Activated CD8-positive, alpha-beta memory T cell treated with anti-CD3 and anti-CD28 coated beads, Interleukin-2, amount 50 U/mL, for 1 hour (primary cell): Measurements from ENCODE around the gene LYRM7.
A peak's percentile ranks its signal among the peaks of the same experiment; 100 is the strongest.
"Not testable (repeated sequence)": the region's sequence is repeated elsewhere in the genome, so short reads cannot be mapped to it uniquely, and the experiment has no call there.

Experiments used
- DNase-seq: peaks from one replicate; pipeline ENCODE4 v3.0.0-alpha.2; 2020; ENCODE audit errors: extremely low read depth

LYRM7 gene

DNA sequence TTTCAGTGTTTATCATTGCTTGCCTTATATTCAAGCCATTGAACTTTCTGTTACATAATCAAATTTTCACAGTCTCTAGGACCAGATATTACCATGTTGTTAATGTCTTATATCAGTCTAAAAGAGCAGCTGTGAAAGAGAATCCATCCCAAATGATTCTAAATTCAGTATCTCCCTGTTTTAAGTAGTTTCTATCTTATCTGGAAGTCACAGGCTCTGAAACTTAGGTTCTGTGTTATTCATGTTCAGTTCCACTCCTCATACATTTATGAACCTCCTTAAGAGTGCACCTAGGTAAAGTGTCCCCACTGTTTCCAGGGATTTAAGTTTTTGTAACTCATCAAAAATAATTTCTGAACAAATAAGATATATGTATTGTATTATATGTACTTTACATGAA, 9.7 kb downstream of the LYRM7 start:
- DNase-seq: no peak

DNA sequence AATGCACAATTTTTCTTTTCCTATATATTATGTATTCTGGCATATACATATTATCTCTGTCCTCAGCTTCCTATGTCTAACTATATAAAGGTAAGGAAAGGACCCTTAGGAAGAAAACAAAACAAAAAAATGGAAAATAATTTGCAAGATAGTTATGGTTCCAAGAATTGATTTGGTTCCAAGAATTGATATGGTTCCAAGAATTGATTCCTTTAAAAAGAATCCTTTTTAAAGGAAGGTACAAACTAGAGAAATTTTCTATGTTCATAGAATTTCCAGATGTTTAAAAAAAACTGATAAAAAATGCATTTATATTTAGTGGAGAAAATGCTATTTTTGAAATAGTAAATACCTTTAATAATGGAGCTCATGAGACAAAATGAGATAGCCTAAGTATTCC, 12.1 kb downstream of the LYRM7 start:
- no peak for DNase-seq

DNA sequence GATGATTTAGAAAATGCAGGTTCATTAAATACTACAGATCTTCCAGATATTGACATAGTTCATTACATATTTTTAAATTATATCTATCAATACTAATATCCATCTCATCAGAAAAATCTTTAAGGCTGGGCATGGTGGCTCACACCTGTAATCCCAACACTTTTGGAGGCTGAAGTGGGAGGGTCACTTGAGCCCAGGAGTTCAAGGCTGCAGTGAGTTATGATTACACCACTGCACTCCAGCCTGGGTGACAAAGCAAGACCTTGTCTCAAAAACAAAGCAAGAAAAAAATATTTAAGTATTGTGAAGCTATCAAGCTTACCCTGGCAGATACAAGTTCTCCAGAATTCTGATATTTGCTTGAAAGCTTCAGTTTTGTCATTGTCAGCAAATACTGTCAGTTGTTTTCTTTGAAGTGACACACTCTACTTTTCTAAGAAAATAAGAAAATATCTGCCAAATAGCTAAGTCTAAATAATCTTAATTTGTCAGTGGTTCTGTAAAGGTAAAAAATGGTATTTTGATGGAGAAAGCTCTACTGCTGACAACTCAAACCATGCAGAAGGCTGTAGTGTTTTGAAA, 14.9 kb downstream of the LYRM7 start:
- DNase-seq: no peak

DNA sequence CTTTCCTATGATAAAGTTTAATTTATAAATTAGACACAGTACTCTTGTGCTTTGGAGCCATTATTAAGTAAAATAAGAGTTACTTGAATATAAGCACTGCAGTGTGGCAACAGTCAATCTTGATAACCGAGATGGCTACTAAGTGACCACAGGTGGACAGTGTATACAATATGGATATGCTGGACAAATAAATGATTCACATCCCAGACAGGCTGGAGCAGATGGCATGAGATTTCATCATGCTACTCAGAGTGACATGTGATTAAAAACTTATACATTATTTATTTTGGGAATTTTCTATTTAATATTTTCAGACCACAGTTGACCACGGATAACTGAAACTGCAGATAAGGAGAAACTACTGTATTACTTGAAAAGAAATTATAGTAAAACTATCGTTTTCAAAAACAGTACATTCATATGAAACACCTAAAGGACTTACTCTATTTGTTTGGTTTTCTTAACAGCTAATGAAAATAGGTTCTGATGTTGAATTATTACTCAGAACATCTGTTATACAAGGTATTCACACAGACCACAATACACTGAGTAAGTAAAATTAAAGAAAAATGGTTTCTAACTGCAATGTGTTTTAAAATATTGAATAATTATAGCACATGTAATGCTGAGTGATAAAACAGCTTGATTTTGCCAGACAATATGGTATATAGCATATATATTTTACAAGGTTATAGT, 16.0 kb downstream of the LYRM7 start:
- DNase-seq: no peak

DNA sequence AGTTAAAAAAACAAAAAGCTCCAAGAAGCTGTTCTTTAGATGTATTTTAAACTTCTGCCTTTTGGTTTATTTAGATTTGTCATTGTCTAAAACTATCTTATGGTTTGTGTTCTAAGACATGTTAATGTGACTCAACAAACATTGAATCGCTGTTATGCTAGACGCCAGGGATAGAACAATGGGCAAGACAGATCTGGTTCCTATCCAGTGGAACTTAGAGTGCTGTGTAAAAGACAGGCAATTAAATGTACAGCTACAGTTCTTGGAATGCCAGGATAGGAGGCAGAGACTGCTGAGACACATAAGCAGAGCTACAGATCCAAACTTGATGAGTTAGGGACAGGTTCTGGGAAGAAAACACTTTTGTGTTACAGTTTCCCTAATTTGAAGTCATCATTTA, 22.4 kb downstream of the LYRM7 start:
- no peak for DNase-seq

DNA sequence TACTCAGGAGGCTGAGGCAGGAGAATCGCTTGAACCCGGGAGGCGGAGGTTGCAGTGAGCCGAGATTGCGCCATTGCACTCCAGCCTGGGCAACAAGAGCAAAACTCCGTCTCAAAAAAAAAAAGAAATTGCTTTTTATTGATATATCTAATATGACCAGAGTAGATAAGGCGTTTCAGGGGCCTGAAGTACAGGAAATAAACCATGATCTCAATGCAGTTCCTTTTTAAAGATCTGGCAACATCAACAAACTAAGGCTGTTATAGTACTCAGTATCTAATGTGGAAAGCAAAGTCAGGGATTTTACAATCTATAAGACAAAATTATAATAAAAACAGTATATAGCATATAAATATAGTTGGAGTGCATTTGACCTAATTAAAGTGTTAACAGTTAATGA, 23.2 kb downstream of the LYRM7 start:
- not testable (repeated sequence) for DNase-seq

DNA sequence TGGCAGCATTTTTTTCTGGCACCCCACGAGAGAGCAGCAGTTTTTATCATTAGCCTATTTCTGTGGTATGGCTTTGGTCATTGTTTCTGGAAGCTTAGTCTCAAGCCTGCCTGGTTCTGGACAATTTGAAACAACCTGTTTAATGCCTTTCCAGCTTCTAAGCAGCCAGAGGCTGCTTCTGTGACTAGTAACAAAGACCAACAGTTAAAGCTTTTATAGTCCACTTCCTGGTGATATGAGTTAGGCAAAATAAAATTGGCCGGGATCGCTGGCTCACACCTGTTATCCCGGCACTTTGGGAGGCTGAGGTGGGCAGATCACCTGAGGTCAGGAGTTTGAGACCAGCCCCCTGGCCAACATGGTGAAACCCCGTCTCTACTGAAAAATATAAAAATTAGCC, 24.0 kb downstream of the LYRM7 start:
- no peak for DNase-seq

DNA sequence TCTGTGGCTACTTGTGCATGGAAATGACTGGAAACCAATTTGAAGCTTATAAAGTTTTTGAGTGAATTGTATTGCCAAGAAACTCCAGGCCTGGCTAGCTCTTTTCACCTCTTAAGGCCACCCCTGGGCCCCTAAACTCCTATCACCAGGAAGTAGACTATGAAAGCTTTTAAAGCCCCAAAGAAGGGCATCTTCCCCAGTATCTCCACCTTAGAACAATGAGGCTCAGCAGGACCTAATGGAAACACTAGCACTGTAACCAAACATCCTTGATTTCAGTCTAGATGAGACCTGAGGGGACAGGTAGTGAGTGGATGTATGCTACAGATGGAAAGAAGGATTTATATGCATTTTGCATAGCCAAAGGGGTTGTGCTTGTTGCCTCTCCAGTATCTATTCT, 25.0 kb downstream of the LYRM7 start:
- no peak for DNase-seq

DNA sequence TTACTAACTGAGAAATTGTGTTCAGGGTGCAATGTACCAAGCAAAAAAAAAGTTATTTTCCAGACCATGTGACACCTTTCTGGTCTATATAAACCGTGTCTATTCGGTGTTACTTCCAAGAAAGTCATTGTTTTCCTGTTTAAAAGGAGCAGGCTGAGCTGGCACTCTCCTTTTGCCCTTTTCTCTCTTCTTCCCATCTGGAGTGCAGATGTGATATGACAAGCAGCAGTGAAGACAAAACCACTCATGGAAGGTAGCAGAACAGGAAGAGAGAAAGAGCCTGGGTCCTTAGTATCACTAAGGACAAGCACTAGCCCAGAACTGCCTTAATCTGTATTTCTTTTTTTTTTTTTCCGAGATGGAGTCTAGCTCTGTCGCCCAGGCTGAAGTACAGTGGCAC, 25.6 kb downstream of the LYRM7 start:
- no peak for DNase-seq

DNA sequence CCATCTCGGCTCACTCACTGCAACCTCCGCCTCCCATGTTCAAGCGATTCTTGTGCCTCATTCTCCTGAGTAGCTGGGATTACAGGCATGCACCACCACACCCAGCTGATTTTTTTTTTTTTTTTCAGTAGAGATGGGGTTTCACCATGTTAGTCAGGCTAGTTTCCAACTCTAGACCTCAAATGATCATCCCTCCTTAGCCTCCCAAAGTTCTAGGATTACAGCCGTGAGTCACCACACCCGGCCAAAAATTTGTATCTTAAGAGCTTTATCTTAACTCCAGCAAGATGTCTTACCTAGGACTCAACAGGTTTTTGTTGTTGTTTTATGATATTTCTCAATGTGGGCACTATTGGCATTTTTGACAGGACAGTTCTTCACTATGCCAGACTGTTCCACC, 27.9 kb downstream of the LYRM7 start:
- no peak for DNase-seq

DNA sequence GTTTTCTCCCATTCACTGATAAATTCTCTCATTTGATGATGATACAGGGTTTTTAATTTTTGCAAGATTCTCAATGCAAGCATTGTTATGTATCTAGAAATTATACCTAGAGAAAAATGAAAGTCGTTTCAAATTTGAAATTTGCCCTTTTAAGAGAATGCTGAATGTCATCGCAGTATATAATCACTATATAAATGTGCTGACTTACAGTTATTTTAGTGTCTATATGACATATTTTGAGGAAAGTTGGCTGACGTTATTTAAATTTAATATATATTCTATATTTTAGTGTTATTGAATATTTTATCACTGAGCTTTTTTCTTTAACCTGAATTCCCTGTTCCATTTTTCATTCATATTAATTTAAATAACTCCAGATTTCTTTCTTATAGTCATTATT, 29.8 kb downstream of the LYRM7 start:
- DNase-seq: no peak

DNA sequence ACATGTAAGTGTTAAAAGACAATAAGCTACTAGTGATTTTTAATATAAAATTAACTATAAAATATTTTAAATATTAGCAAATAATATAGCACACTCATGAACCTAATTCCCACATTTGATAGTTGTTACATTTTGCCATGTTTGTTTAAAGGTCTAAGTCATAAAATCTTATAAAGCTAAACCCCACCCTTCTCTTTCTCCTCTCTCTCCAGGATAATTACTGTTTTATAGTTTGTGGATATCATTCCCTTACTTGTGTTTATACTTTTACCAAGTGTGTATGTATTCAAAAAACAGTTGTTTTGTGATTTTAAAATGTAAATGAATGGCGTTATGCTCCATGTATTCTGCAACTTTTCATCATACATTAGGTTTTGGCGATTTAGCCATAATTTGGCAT, 34.2 kb downstream of the LYRM7 start:
- no peak for DNase-seq

DNA sequence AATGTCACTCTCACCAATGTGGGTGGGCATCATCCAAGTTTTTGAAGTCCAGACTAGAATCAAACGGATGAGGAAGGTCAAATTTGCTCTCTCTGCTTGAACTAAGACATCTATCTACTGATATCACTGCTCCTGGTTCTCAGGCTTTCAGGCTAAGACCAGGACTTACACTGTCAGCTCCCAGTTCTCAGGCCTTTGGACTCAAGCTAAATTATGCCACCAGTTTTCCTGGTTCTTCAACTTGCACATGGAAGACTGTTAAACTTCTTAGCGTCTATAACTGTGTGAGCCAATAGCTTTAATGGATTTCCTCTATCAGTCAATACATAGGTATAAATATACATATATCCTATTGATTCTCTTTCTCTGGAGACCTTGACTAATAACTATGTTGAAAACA, 35.3 kb downstream of the LYRM7 start:
- no peak for DNase-seq

DNA sequence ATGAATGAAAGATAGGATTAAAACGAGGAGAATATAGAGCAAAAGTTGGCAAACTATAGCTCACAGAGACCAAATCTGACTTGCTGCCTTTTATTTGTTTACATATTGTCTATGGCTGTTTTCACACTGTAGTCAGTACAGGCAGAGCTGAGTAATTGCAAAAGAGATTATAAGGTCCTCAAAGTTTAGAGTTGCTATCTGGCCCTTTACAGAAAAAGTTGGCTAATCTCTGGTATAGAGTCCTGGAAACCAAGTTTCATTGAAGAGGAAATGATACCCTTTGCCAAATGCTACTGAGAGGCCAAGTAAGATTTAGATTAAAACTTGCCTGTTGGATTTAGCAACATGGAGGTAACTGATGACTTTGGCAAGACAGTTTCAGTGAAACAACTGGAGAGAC, 36.0 kb downstream of the LYRM7 start:
- no peak for DNase-seq

DNA sequence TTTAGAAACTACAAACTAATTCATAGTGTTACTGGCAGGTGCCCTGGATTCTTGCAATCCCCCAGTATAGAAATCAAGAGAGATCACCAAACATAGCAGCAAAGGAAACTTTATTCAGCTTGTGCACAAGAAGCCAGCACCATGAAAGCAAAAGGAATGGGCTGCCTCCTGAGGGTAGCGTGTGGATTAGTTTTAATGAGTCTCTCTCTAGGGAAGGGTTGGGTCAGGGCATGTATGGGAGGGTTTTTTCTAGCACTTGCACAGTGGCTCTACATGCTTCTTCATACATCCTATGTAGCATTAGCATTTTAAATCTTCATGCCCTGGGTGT, 38.4 kb downstream of the LYRM7 start:
- no peak for DNase-seq

DNA sequence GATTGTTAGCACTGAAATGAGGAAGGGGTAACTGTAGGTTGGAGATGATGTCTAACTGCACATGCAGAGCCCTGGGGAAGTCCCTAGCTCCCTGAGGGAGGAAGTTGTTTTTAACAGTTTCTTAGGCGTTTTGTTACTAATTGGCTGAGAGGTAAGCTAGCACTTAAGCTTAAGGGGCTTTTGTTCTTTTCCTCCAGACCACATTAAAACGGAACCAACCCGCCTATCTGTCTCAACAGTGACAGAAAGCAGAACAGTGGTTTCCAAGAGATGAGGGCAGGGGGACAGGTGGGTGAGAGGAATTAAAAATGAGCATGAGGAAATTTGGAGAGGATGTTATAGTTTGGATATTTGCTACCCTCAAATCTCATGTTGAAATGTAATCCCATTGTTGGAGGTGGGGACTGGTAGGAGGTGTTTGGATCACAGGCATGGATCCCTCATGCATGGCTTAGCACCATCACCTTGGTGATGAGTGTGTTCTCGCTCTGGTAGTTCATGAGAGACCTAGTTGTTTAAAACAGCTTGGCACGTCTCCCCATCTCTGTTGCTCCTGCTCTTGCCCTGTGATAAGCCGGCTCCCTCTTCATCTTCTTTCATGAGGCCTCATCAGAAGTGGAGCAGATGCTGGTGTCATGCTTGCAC, 38.9 kb downstream of the LYRM7 start:
- DNase-seq: peak; percentile 40

DNA sequence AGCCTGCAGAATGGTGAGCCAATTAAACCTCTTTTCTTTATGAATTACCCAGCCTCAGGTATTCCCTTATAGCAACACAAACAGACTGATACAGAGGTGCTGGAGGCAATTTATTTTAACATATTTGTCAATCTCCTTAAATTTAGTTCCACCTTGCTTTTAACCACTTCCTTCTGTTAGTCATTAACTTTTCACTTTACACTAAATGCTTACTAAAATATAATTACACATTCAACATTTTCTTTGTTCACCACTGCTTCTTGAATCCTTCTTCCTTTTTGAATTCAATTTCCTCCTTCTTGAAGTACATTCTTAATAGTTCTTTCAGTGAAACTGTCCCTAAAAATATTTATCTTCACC, 39.4 kb downstream of the LYRM7 start:
- DNase-seq: no peak

DNA sequence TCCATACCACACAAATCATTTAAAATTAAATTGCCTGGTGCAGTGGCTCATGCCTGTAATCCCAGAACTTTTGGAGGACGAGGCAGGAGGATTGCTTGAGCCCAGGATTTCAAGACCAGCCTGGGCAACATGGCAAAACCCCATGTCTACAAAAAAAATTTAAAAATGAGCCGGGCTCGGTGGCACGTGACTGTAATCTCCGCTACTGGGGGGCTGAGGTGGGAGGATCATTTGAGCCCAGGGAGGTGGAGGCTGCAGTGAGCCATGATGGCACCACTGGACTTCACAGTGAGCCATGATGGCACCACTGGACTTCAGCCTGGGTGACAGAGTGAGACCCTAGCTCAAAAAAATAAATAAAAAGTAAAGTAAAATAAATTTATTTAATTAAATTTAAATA, 40.9 kb downstream of the LYRM7 start:
- no peak for DNase-seq

DNA sequence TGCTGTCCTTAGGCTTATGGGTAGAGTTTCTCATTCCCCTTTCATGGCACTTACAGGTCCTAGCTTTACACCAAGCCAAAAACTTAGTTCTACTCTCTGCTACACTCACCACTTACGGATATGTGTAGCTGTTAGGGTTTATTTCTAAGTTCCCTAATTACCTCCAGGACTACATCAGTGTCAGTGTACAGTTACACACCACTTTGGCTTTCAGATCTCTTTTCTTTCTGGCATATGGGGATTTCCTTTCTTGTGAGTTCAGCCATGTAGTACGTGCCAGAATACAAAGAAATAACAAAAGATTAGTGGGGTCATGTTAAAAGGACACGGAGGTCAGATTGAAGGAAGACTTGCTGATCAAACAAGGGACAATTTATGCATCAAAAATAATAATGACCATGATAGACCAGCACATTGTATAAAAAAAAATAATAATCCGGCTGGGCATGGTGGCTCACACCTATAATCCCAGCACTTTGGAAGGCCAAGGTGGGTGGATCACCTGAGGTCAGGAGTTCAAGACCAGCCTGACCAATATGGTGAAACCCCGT, 41.8 kb downstream of the LYRM7 start:
- DNase-seq: no peak

DNA sequence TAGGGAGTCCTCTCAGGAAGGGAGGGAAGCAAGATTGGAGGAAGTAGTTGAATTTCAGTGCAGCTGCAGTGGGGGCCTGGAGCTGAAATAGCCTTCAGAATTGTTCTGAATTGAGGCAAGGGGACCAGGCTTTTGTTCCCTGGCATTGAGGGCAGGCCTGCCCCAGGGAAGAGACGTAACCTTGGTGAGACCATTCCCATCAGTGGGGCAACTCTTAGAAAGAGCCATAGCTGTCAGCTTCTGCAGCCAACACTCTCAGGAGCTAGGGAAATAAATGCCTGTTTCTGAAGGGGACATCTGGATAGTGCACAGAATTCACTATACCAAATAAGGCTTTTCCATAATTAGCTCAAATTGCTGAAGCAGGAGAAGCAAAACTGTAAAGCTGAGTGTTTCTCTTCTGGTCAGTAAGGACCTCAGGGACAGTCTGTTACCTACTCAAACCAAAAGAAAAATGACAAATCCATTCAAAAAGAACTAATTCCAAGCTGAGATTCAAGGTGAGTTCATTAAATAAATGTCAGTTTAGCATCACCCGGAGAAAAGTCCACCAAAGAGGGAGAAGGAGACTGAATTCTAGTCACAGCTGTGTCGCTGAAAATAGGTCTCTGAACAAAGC, 44.0 kb downstream of the LYRM7 start:
- no peak for DNase-seq

DNA sequence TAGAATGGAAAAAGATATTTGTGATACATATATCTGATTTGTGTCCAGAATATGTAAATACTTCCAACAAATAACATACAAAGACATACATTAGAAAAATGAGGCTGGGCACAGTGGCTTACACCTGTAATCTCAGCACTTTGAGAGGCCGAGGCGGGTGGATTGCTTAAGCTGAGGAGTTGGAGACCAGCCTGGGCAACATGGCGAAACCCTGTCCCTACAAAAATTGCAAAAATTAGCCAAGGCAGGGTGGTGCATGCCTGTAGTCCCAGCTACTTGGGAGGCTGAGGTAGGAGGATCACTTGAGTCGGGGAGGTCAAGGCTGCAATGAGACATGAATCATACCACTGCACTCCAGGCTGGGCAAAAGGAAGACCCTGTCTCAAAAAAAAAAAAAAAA, 47.0 kb downstream of the LYRM7 start:
- no peak for DNase-seq

DNA sequence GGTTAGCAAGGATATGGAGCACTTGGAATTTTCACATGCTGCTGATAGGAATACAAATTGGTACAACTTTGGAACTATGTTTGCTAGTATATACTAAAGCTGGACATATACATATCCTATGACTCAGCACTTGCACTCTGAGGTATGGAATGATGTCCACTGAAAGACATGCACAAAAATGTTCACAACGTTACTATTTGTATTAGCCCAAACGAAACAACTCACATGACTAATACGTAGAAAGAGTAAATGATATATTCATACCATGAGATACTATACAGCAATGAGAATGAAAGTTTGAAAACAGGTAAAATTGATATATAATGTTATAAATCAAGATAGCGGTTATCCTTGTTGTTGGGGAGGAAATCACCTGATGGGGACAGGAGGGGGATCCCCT, 47.6 kb downstream of the LYRM7 start:
- no peak for DNase-seq

DNA sequence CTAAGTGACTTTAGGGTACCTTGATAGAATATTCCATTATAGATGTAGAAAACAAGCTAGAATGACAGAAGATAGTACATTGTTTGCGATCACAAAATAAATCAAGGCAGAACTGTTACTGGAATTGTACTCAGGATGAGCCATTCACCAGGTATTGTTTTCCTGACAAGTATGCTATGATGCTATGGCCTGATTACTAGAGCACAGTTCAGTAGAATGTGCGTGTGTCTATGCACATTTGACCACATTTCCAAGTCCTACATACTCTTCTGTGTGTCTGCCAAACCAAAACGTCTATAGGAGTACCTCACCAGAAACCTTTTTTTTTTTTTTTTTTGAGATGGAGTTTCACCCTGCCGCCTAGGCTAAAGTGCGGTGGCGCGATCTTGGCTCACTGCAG, 49.8 kb downstream of the LYRM7 start:
- no peak for DNase-seq
